Loucy (cell line): Measurements from ENCODE around the gene HSPA6.
"Not testable (repeated sequence)": the region's sequence is repeated elsewhere in the genome, so short reads cannot be mapped to it uniquely, and the experiment has no call there.

Source experiments
- H2AFZ ChIP-seq: fragments of 200-600 bp; sonication (generic); 2 replicates; pipeline ENCODE4 v1.6.0; 2016; ENCODE audit warnings: antibody characterized with exemption, mild to moderate bottlenecking, low read length, moderate library complexity
- H3F3A ChIP-seq: fragments of 200-600 bp; 2 replicates; pipeline ENCODE4 v1.6.0; 2016; ENCODE audit warnings: antibody characterized with exemption, low read depth, mild to moderate bottlenecking
- H3K27me3 ChIP-seq: fragments of 200-600 bp; sonication (generic); 2 replicates; pipeline ENCODE4 v1.6.1; 2014; ENCODE audit warnings: low read length, mild to moderate bottlenecking; ENCODE audit not compliant: insufficient read depth, poor library complexity, severe bottlenecking
- H3K36me3 ChIP-seq: fragments of 200-600 bp; sonication (generic); 2 replicates; pipeline ENCODE4 v1.6.1; 2016; ENCODE audit warnings: low read length; ENCODE audit not compliant: insufficient read depth
- H3K4me1 ChIP-seq: fragments of 200-600 bp; sonication (generic); 2 replicates; pipeline ENCODE4 v1.5.1; 2014; ENCODE audit warnings: low read length, mild to moderate bottlenecking; ENCODE audit not compliant: insufficient read depth, poor library complexity, severe bottlenecking
- H3K4me2 ChIP-seq: fragments of 200-600 bp; sonication (generic); 2 replicates; pipeline ENCODE4 v1.6.0; 2014; ENCODE audit warnings: antibody characterized with exemption, low read length, low read depth, mild to moderate bottlenecking; ENCODE audit not compliant: poor library complexity, severe bottlenecking
- H3K4me3 ChIP-seq: fragments of 200-600 bp; sonication (generic); 2 replicates; pipeline ENCODE4 v1.5.1; 2014; ENCODE audit warnings: low read length, mild to moderate bottlenecking, mixed read lengths; ENCODE audit not compliant: poor library complexity, severe bottlenecking
- H3K79me2 ChIP-seq: fragments of 200-600 bp; sonication (generic); 2 replicates; pipeline ENCODE4 v1.6.1; 2014; ENCODE audit warnings: low read length; ENCODE audit not compliant: insufficient read depth
- H3K9ac ChIP-seq: fragments of 200-600 bp; sonication (generic); 2 replicates; pipeline ENCODE4 v1.6.0; 2014; ENCODE audit warnings: mild to moderate bottlenecking, low read depth, low read length, moderate library complexity; ENCODE audit not compliant: poor library complexity, severe bottlenecking
- H3K9me2 ChIP-seq: fragments of 200-600 bp; sonication (generic); replicated peaks from 2 replicates; pipeline ENCODE4 v1.6.1; 2016; ENCODE audit warnings: low read depth, low read length, mixed read lengths
- H3K9me3 ChIP-seq: fragments of 200-600 bp; sonication (generic); 2 replicates; pipeline ENCODE4 v1.6.1; 2014; ENCODE audit warnings: mild to moderate bottlenecking, antibody characterized with exemption, low read length, low read depth; ENCODE audit not compliant: insufficient read depth
- H4K20me1 ChIP-seq: fragments of 200-600 bp; sonication (generic); 2 replicates; pipeline ENCODE4 v1.6.0; 2014; ENCODE audit warnings: antibody characterized with exemption, low read length, mild to moderate bottlenecking; ENCODE audit not compliant: insufficient read depth, poor library complexity, severe bottlenecking

The HSPA6 gene

GRCh38 chr1:161538925-161539479, 14.7 kb downstream of the HSPA6 start:
- H4K20me1 ChIP-seq, H2AFZ ChIP-seq, H3K9ac ChIP-seq, H3K9me2 ChIP-seq, H3K27me3 ChIP-seq, H3K9me3 ChIP-seq, H3K79me2 ChIP-seq, H3K36me3 ChIP-seq, H3K4me2 ChIP-seq, H3K4me3 ChIP-seq, H3F3A ChIP-seq: not testable (repeated sequence)
- H3K4me1 ChIP-seq: peaks cover 26% of the 10 kb centered on the region

- peak overlapping the region; percentile 20 for H3K4me2 ChIP-seq
- not testable (repeated sequence) for H4K20me1 ChIP-seq, H3K36me3 ChIP-seq, H3F3A ChIP-seq, H3K79me2 ChIP-seq, H3K9ac ChIP-seq, H3K9me3 ChIP-seq, H3K9me2 ChIP-seq, H3K27me3 ChIP-seq
- H3K4me3 ChIP-seq: peak overlapping the region; percentile 62
- H3K4me1 ChIP-seq: peaks cover 26% of the 10 kb centered on the region
- H2AFZ ChIP-seq: peak overlapping the region; percentile 88
Observed at GRCh38 chr1:161539731-161540569, 15.6 kb downstream of the HSPA6 start.

DNA sequence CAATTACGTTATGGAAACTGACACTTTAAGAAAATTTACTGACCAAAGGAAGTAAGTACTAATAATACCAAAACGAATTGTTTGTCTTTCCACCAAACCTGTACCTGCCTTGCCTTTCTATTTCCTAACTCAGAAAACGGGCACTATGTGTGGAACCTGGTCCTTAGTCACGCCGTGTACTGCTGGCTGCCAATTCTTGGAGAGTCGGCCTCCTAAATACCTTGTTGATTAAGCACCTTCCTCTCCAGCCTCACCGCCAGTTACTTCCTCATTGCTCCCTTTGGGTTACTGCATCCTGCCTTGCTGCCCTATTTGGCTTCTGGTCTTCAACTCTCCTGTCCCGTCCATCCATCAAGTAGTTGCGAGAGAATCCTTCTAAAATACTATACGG, 16.2 kb downstream of the HSPA6 start:
- H3K36me3 ChIP-seq, H3K9ac ChIP-seq, H3K4me3 ChIP-seq, H4K20me1 ChIP-seq, H3K9me2 ChIP-seq, H3F3A ChIP-seq, H3K27me3 ChIP-seq, H3K79me2 ChIP-seq, H3K9me3 ChIP-seq: not testable (repeated sequence)
- Histone ChIP-seq H3K4me2 (peak overlapping the region; percentile 20), H2AFZ (peak overlapping the region; percentile 73; the same call in 1 of the 2 replicates), H3K4me1 (peaks cover 31% of the 10 kb centered on the region)

- not testable (repeated sequence) for H3K9ac ChIP-seq, H3K27me3 ChIP-seq, H3K36me3 ChIP-seq, H2AFZ ChIP-seq, H3K9me3 ChIP-seq, H3K9me2 ChIP-seq, H3F3A ChIP-seq, H4K20me1 ChIP-seq, H3K79me2 ChIP-seq
- Histone ChIP-seq H3K4me3 (peak overlapping the region; percentile 48), H3K4me2 (peak overlapping the region; percentile 61), H3K4me1 (peaks cover 31% of the 10 kb centered on the region)
Observed at GRCh38 chr1:161542091-161542559, 17.8 kb downstream of the HSPA6 start.

GRCh38 chr1:161543125-161543524, 18.8 kb downstream of the HSPA6 start:
- not testable (repeated sequence) for H3K27me3 ChIP-seq, H3K4me2 ChIP-seq, H3K36me3 ChIP-seq, H3K9me3 ChIP-seq, H4K20me1 ChIP-seq, H3K4me3 ChIP-seq, H3K9ac ChIP-seq, H3K9me2 ChIP-seq, H2AFZ ChIP-seq, H3K79me2 ChIP-seq, H3F3A ChIP-seq
- peaks cover 31% of the 10 kb centered on the region for H3K4me1 ChIP-seq

DNA sequence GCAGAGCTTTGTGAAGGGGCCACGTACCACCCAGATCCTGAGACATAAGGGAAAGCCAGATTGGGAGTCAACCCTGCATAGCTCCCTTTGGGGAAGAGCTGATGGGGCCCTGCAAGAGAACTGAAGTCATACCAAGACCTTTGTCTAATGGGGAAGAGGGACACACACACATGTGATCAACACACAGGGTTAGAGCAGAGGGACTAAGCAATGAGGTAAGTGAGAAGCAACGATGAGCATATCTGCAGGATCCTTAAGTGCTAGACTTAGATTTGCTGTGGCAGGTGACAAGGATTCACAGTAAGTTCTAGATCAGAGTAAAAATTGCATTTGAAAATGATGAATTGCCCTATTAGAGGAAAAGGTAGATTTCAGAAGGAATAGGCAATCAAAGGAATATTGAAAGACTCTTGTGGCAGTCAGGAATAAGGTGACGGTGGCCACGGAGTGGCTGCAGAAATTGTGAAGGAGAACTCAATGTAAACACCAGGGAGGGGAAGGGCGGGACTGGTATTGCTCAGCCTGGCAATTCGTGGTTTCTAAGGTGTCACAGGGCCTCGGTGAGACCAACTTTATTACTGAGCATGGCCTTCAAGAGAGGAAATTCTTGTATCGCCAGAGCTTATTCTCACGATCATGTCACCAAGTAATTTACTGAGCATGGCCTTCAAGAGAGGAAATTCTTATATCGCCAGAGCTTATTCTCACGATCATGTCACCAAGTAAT, 20.8 kb downstream of the HSPA6 start:
- Histone ChIP-seq H3K4me3 (peak overlapping the region; percentile 51), H3K4me1 (peaks cover 31% of the 10 kb centered on the region), H3K4me2 (peak overlapping the region; percentile 50)
- H2AFZ ChIP-seq, H3K79me2 ChIP-seq, H3K36me3 ChIP-seq, H3K9ac ChIP-seq, H3K9me3 ChIP-seq, H3F3A ChIP-seq, H3K27me3 ChIP-seq, H3K9me2 ChIP-seq, H4K20me1 ChIP-seq: not testable (repeated sequence)

GRCh38 chr1:161547995-161548741, 23.8 kb downstream of the HSPA6 start:
- H2AFZ ChIP-seq, H4K20me1 ChIP-seq, H3K4me1 ChIP-seq, H3K79me2 ChIP-seq, H3K9me3 ChIP-seq, H3K9ac ChIP-seq, H3F3A ChIP-seq, H3K4me3 ChIP-seq, H3K27me3 ChIP-seq, H3K36me3 ChIP-seq, H3K9me2 ChIP-seq, H3K4me2 ChIP-seq: not testable (repeated sequence)
